DMS53 treated with DMSO at 0.1 percent for 48 hours (cell line): ENCODE measurements around the gene OPN3.
A peak's percentile ranks its signal among the peaks of the same experiment; 100 is the strongest.

Experiments used
- DNase-seq: peaks from one replicate; lab custom pipeline; 2025; ENCODE audit not compliant: unreplicated experiment; lab: John Stamatoyannopoulos, UW

The OPN3 gene

DNA sequence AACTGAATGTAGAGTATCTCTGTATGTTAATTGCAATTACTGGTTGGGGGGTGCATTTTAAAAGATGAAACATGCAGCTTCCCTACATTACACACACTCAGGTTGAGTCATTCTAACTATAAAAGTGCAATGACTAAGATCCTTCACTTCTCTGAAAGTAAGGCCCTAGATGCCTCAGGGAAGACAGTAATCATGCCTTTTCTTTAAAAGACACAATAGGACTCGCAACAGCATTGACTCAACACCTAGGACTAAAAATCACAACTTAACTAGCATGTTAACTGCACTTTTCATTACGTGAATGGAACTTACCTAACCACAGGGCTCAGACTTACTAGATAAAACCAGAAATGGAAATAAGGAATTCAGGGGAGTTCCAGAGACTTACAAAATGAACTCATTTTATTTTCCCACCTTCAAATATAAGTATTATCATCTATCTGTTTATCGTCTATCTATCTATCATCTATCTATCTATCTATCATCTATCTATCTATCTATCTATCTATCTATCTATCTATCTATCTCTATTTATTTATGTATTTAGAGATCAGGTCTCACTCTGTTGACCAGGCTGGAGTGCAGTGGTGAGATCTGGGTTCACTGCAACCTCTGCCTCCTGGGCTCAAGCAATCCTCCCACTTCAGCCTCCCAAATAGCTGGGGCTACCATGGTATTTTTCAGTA is 47.8 kb downstream of the OPN3 start:
- no peak for DNase-seq

GRCh38 chr1:241591736-241592135 is 48.4 kb downstream of the OPN3 start:
- DNase-seq: no peak

- DNase-seq: no peak
Observed at GRCh38 chr1:241591317-241591716, 48.9 kb downstream of the OPN3 start.

DNA sequence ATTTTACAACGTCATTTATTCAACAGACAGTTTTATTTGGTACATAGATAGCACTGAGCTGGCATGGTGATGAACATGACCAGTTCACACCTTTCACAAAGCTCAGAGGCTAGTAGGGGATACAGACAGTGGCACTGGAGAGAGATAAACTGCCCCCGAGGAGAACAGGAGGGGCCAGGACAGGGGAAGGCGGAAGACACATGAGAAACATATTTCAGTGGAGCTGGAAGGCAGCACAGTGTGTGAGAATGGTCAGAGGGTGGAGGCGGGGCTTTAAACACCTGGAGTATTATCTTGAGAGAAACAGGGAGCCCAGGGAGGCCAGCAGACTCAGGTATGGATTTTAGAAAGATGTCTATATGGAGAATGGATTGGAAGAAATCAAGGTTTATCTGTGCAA is 49.5 kb downstream of the OPN3 start:
- no peak for DNase-seq

GRCh38 chr1:241589521-241589920 is 50.6 kb downstream of the OPN3 start:
- DNase-seq: no peak

DNA sequence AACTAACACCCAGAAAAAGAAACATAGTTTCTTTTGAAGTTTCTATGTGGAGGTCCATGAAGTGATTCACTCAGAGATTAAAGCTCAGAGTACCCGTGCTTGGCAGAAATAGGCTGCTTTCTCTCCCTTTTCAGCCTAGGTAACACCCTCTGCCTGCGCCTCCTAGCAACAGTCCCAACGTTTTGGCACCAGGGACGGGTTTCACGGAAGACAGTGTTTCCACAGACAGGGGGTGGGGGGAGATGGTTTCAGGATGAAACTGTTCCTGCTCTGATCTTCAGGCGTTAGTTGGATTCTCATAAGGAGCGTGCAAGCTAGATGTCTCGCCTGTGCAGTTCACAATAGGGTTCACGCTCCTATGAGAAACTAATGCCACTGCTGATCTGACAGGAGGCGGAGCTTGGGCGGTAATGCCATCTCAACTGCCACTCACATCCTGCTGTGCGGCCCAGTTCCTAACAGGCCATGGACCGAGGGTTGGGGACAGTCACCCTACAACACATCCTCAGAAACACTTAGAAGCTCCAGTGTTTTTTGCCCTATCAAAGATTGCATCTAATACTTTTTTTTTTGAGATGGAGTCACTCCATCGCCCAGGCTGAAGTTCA is 53.2 kb downstream of the OPN3 start:
- no peak for DNase-seq

GRCh38 chr1:241582921-241583321 is 57.2 kb downstream of the OPN3 start:
- peak; percentile 56 for DNase-seq

GRCh38 chr1:241579434-241579833 is 60.7 kb downstream of the OPN3 start:
- DNase-seq: no peak

- no peak for DNase-seq
Observed at GRCh38 chr1:241574154-241574553, 66.0 kb downstream of the OPN3 start.

GRCh38 chr1:241569848-241570247 is 70.3 kb downstream of the OPN3 start:
- no peak for DNase-seq

GRCh38 chr1:241560849-241561187 is 79.4 kb downstream of the OPN3 start:
- DNase-seq: no peak

DNA sequence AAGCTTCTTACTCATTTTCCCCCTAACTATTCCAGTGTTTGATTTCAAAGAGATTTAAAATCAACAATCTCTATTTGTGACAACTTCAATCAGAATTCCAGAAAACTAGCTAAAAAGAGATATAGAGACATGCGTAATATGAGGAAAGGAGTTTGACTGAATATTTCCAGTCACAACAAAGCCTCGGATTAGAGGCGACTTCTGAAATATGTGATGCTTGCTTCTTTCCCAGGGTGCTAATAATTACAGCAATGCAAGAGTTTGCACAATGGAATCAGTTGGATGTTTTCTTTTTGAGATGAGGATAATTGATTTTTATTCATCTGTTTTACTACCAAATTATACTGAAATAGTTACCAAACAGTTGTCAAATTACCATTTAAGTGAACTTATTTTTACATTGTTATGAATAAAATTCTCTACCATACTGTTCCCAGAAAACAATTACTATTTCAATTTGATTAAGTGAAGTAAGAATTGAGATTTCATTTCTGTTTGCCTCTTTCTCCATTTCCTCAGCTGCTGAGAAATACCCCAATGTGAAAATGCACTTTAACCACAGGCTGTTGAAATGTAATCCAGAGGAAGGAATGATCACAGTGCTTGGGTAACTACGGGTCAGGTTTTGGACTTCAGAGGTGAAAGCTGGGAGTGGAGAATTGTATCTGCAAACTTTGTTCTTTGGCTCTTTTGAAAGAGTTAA is 79.9 kb downstream of the OPN3 start:
- no peak for DNase-seq

GRCh38 chr1:241557551-241558193 is 82.5 kb downstream of the OPN3 start:
- DNase-seq: no peak

DNA sequence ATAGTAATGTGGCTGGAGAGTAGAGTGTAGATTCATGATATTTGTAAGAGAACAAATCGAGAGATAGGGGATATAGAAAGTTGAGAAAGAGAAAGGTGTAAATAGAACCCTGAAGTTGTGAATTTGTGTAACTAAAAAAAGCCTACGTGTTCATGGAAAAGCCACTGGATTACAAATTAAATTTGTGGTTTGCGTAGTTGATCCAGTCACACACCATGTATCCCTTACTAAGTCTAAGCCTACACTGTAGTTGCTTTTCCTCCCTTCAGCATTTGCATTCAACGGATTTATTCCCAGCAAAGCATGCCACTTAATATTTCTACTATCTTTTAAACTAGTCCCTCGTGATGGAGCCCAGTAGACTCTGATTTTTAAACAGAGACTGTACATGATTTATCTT is 83.1 kb downstream of the OPN3 start:
- DNase-seq: no peak

- DNase-seq: no peak
Observed at GRCh38 chr1:241555526-241555925, 84.6 kb downstream of the OPN3 start.

GRCh38 chr1:241553886-241554592 is 86.1 kb downstream of the OPN3 start:
- no peak for DNase-seq

- no peak for DNase-seq
Observed at GRCh38 chr1:241551759-241552638, 88.2 kb downstream of the OPN3 start.

- DNase-seq: no peak
Observed at GRCh38 chr1:241550318-241550717, 89.9 kb downstream of the OPN3 start.

DNA sequence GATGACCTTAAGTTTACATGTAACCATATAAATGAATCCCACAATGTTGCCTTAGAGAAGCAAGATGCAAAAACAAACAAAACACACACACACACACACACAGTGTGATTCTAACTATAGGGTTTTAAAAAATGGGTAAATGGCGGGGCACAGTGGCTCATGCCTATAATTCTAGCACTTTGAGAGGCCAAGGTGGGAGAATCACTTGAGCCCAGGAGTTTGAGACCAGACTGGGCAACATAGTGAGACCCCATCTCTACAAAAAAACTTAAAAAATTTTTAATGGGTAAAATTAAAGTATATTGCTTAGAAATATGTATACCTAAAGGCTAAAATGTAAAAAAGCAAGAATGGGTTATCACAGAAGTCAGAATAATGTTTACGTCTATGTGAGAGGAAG is 92.2 kb downstream of the OPN3 start:
- no peak for DNase-seq
